Keratinocyte (primary cell): Measurements from ENCODE around the gene AKAP8L.

Source experiments
- CTCF ChIP-seq, 3 experiments: IDR thresholded peaks in 1 of 3; conservative IDR thresholded peaks in 1 of 3; optimal IDR thresholded peaks in 1 of 3; 2 replicates in 2 of 3; 3 replicates in 1 of 3; pipeline versions ENCODE3 to v1.5.1; 2011; ENCODE audit warnings: low read length in 3 of 3, mild to moderate bottlenecking in 3 of 3, moderate library complexity in 2 of 3, control low read depth in 1 of 3, inconsistent platforms in 1 of 3; ENCODE audit not compliant: insufficient read depth in 2 of 3; ENCODE audit errors: extremely low read depth in 1 of 3
- EZH2 ChIP-seq: IDR thresholded peaks from one replicate; pipeline ENCODE4 v1.6.1; 2012; ENCODE audit warnings: inconsistent platforms, mild to moderate bottlenecking, low read length, moderate library complexity

- no peak for TF ChIP-seq EZH2
- no peak for TF ChIP-seq CTCF (optimal IDR thresholded peaks at IDR 0.05 in 1 of 3, IDR thresholded peaks at IDR 0.05 in 1 of 3, conservative IDR thresholded peaks at IDR 0.05 in 1 of 3; ENCODE audit: extremely low read depth in 1 of 3, insufficient read depth in 2 of 3, low read length in 3 of 3)
Observed at GRCh38 chr19:15400521-15401396, 18.0 kb downstream of the AKAP8L start.
